ENCODE results near the gene PAK1.

Gene PAK1

GRCh38 chr11:77473801-77474683 lies at the start of gene PAK1:
Gene PAK1, minus strand, starts transcription at chr11:77474094. Its CDS starts 81,574 bp downstream, at chr11:77392520.
- no peaks in the 10 kb centered on the region for H3K36me3 ChIP-seq (ENCODE audit: control insufficient read depth in 1 of 2, insufficient read depth in 2 of 2, low read length in 2 of 2)
- H3K9me3 ChIP-seq (ENCODE audit: control insufficient read depth in 1 of 2, low read length in 2 of 2), result no peaks in the 10 kb centered on the region
- H3K4me1 ChIP-seq (ENCODE audit: control insufficient read depth in 1 of 2, insufficient read depth in 2 of 2, low read length in 2 of 2), result peaks cover 29 to 39% of the 10 kb centered on the region in 2 donors
- H3K4me3 ChIP-seq (ENCODE audit: low read depth in 1 of 2, low read length in 2 of 2), result peak within 1 kb of the TSS; percentile 76 to 85
- H3K27me3 ChIP-seq (ENCODE audit: control insufficient read depth in 1 of 2, insufficient read depth in 2 of 2, low read length in 2 of 2), result no peaks in the 10 kb centered on the region
- peak within 1 kb of the TSS; percentile 82 to 88 for H3K9ac ChIP-seq (ENCODE audit: low read depth in 1 of 2, low read length in 2 of 2)
- peak within 1 kb of the TSS; percentile 83 for H3K27ac ChIP-seq (ENCODE audit: low read depth, low read length)

- no peak overlapping the region for H3K4me3 ChIP-seq (ENCODE audit: low read depth in 1 of 2, low read length in 2 of 2)
- H3K27me3 ChIP-seq (ENCODE audit: control insufficient read depth in 1 of 2, insufficient read depth in 2 of 2, low read length in 2 of 2), result no peaks in the 10 kb centered on the region
- no peak overlapping the region for H3K27ac ChIP-seq (ENCODE audit: low read depth, low read length)
- H3K9ac ChIP-seq (ENCODE audit: low read depth in 1 of 2, low read length in 2 of 2), result no peak overlapping the region
- H3K36me3 ChIP-seq (ENCODE audit: control insufficient read depth in 1 of 2, insufficient read depth in 2 of 2, low read length in 2 of 2), result no peaks in the 10 kb centered on the region
- no peaks in the 10 kb centered on the region for H3K9me3 ChIP-seq (ENCODE audit: control insufficient read depth in 1 of 2, low read length in 2 of 2)
- no peaks in the 10 kb centered on the region for H3K4me1 ChIP-seq (ENCODE audit: control insufficient read depth in 1 of 2, insufficient read depth in 2 of 2, low read length in 2 of 2)
Observed at GRCh38 chr11:77522215-77522614, 48.3 kb upstream of the PAK1 start.

DNA sequence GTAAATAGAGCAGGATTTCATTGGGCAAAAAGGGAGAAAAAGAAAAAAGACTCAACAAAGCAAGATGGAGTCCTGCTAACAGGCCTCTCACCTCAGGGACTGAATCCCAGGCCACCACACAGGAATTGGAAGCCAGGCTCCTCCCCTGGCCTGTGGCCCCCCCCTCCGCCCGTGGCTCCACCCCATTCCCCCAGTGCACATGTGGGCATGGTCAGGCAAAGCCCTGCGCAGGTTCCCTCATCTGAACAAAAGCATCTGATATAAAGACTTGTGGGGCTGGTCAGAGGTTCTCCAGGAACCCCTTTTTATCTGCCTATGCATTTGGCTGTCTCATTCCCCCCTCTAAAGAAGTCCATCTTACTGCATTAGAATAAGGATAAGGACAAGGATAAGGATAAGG lies 46.0 kb upstream of the PAK1 start:
- no peak overlapping the region for H3K27ac ChIP-seq (ENCODE audit: low read depth, low read length)

GRCh38 chr11:77518471-77518870 lies 44.6 kb upstream of the PAK1 start:
- Histone ChIP-seq H3K9ac (ENCODE audit: low read depth in 1 of 2, low read length in 2 of 2) (no peak overlapping the region), H3K4me1 (ENCODE audit: control insufficient read depth in 1 of 2, insufficient read depth in 2 of 2, low read length in 2 of 2) (peaks cover 5 to 11% of the 10 kb centered on the region in 2 donors), H3K4me3 (ENCODE audit: low read depth in 1 of 2, low read length in 2 of 2) (no peak overlapping the region)

More for the DNA sequence above, 46.0 kb upstream of the PAK1 start:
- Histone ChIP-seq H3K9me3 (ENCODE audit: control insufficient read depth in 1 of 2, low read length in 2 of 2) (no peaks in the 10 kb centered on the region), H3K36me3 (ENCODE audit: control insufficient read depth in 1 of 2, insufficient read depth in 2 of 2, low read length in 2 of 2) (no peaks in the 10 kb centered on the region), H3K4me1 (ENCODE audit: control insufficient read depth in 1 of 2, insufficient read depth in 2 of 2, low read length in 2 of 2) (peaks cover 1 to 6% of the 10 kb centered on the region in 2 donors), H3K27me3 (ENCODE audit: control insufficient read depth in 1 of 2, insufficient read depth in 2 of 2, low read length in 2 of 2) (no peaks in the 10 kb centered on the region), H3K4me3 (ENCODE audit: low read depth in 1 of 2, low read length in 2 of 2) (no peak overlapping the region), H3K9ac (ENCODE audit: low read depth in 1 of 2, low read length in 2 of 2) (no peak overlapping the region)

DNA sequence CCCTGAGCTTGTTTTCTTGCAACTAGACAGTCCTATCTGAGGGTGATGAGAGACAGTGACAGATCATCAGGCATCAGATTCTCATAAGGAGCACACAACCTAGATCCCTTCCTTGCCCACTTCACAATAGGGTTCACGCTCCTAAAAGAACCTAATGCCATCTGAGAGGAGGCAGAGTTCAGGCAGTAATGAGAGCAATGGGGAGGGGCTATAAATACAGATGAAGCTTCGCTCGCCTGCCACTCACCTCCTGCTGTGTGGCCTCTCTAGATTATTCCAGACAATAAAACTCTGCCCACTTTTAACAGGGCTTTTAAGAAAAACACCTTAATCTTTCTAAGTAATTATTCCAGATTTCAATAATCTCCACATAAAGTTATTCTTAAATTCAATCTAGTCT lies 43.9 kb upstream of the PAK1 start:
- Histone ChIP-seq H3K4me3 (ENCODE audit: low read depth in 1 of 2, low read length in 2 of 2) (no peak overlapping the region), H3K36me3 (ENCODE audit: control insufficient read depth in 1 of 2, insufficient read depth in 2 of 2, low read length in 2 of 2) (no peaks in the 10 kb centered on the region), H3K9ac (ENCODE audit: low read depth in 1 of 2, low read length in 2 of 2) (no peak overlapping the region), H3K9me3 (ENCODE audit: control insufficient read depth in 1 of 2, low read length in 2 of 2) (no peaks in the 10 kb centered on the region), H3K27me3 (ENCODE audit: control insufficient read depth in 1 of 2, insufficient read depth in 2 of 2, low read length in 2 of 2) (no peaks in the 10 kb centered on the region), H3K27ac (ENCODE audit: low read depth, low read length) (no peak overlapping the region), H3K4me1 (ENCODE audit: control insufficient read depth in 1 of 2, insufficient read depth in 2 of 2, low read length in 2 of 2) (peaks cover 5 to 11% of the 10 kb centered on the region in 2 donors)

More at GRCh38 chr11:77518471-77518870, 44.6 kb upstream of the PAK1 start:
- Histone ChIP-seq H3K36me3 (ENCODE audit: control insufficient read depth in 1 of 2, insufficient read depth in 2 of 2, low read length in 2 of 2) (no peaks in the 10 kb centered on the region), H3K9me3 (ENCODE audit: control insufficient read depth in 1 of 2, low read length in 2 of 2) (no peaks in the 10 kb centered on the region), H3K27ac (ENCODE audit: low read depth, low read length) (no peak overlapping the region), H3K27me3 (ENCODE audit: control insufficient read depth in 1 of 2, insufficient read depth in 2 of 2, low read length in 2 of 2) (no peaks in the 10 kb centered on the region)

DNA sequence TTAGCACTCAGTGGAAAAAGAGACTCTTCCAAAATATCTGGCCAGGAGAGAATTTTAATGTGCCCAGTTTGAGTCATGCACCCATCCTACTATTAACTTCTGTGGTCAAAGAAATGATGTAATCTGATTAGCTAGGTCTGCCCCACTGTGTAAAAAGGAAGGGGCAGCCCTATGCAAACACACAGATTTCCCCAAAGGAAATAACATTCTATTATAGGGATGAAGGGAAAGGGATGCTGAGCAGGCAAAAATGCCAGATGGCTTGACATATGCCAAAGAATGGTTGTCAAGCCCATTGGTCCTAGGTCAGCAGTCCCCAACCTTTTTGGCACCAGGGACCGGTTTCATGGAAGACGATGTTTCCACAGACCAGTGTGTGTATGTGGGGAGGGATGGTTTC lies 43.3 kb upstream of the PAK1 start:
- Histone ChIP-seq H3K4me1 (ENCODE audit: control insufficient read depth in 1 of 2, insufficient read depth in 2 of 2, low read length in 2 of 2) (peaks cover 5 to 11% of the 10 kb centered on the region in 2 donors), H3K27me3 (ENCODE audit: control insufficient read depth in 1 of 2, insufficient read depth in 2 of 2, low read length in 2 of 2) (no peaks in the 10 kb centered on the region), H3K4me3 (ENCODE audit: low read depth in 1 of 2, low read length in 2 of 2) (no peak overlapping the region)

GRCh38 chr11:77515483-77515882 lies 41.6 kb upstream of the PAK1 start:
- Histone ChIP-seq H3K36me3 (ENCODE audit: control insufficient read depth in 1 of 2, insufficient read depth in 2 of 2, low read length in 2 of 2) (no peaks in the 10 kb centered on the region), H3K9ac (ENCODE audit: low read depth in 1 of 2, low read length in 2 of 2) (no peak overlapping the region), H3K9me3 (ENCODE audit: control insufficient read depth in 1 of 2, low read length in 2 of 2) (no peaks in the 10 kb centered on the region), H3K27ac (ENCODE audit: low read depth, low read length) (no peak overlapping the region), H3K27me3 (ENCODE audit: control insufficient read depth in 1 of 2, insufficient read depth in 2 of 2, low read length in 2 of 2) (no peaks in the 10 kb centered on the region), H3K4me3 (ENCODE audit: low read depth in 1 of 2, low read length in 2 of 2) (no peak overlapping the region), H3K4me1 (ENCODE audit: control insufficient read depth in 1 of 2, insufficient read depth in 2 of 2, low read length in 2 of 2) (peaks cover 5 to 11% of the 10 kb centered on the region in 2 donors)

More for the DNA sequence above, 43.3 kb upstream of the PAK1 start:
- Histone ChIP-seq H3K27ac (ENCODE audit: low read depth, low read length) (no peak overlapping the region), H3K9ac (ENCODE audit: low read depth in 1 of 2, low read length in 2 of 2) (no peak overlapping the region), H3K9me3 (ENCODE audit: control insufficient read depth in 1 of 2, low read length in 2 of 2) (no peaks in the 10 kb centered on the region), H3K36me3 (ENCODE audit: control insufficient read depth in 1 of 2, insufficient read depth in 2 of 2, low read length in 2 of 2) (no peaks in the 10 kb centered on the region)

DNA sequence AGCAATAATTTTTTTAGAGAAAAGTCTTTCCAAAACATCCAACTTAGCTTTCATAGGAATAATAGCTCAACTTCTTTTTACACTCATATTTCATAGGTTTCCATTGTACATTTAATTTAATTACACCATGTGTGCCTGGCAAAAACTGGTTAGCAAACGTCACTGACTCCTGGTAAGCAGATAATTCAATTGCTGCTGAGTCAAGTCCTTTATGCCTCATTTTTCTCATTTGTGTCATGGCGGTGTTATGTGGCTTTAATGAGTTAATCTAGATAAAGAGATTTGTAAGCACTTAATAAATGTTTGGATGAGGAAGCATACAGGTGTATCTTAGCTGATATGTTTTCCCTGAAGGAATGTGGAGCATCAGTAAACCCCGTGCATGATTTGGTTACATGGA lies 41.2 kb upstream of the PAK1 start:
- Histone ChIP-seq H3K36me3 (ENCODE audit: control insufficient read depth in 1 of 2, insufficient read depth in 2 of 2, low read length in 2 of 2) (no peaks in the 10 kb centered on the region), H3K9ac (ENCODE audit: low read depth in 1 of 2, low read length in 2 of 2) (no peak overlapping the region), H3K4me3 (ENCODE audit: low read depth in 1 of 2, low read length in 2 of 2) (no peak overlapping the region), H3K27ac (ENCODE audit: low read depth, low read length) (no peak overlapping the region), H3K27me3 (ENCODE audit: control insufficient read depth in 1 of 2, insufficient read depth in 2 of 2, low read length in 2 of 2) (no peaks in the 10 kb centered on the region), H3K9me3 (ENCODE audit: control insufficient read depth in 1 of 2, low read length in 2 of 2) (no peaks in the 10 kb centered on the region), H3K4me1 (ENCODE audit: control insufficient read depth in 1 of 2, insufficient read depth in 2 of 2, low read length in 2 of 2) (peaks cover 5 to 11% of the 10 kb centered on the region in 2 donors)

GRCh38 chr11:77512092-77512491 lies 38.2 kb upstream of the PAK1 start:
- no peaks in the 10 kb centered on the region for H3K9me3 ChIP-seq (ENCODE audit: control insufficient read depth in 1 of 2, low read length in 2 of 2)
- H3K36me3 ChIP-seq (ENCODE audit: control insufficient read depth in 1 of 2, insufficient read depth in 2 of 2, low read length in 2 of 2), result no peaks in the 10 kb centered on the region
- no peak overlapping the region for H3K9ac ChIP-seq (ENCODE audit: low read depth in 1 of 2, low read length in 2 of 2)
- H3K4me1 ChIP-seq (ENCODE audit: control insufficient read depth in 1 of 2, insufficient read depth in 2 of 2, low read length in 2 of 2), result peaks cover 5 to 11% of the 10 kb centered on the region in 2 donors
- no peak overlapping the region for H3K27ac ChIP-seq (ENCODE audit: low read depth, low read length)
- no peaks in the 10 kb centered on the region for H3K27me3 ChIP-seq (ENCODE audit: control insufficient read depth in 1 of 2, insufficient read depth in 2 of 2, low read length in 2 of 2)
- H3K4me3 ChIP-seq (ENCODE audit: low read depth in 1 of 2, low read length in 2 of 2), result no peak overlapping the region

DNA sequence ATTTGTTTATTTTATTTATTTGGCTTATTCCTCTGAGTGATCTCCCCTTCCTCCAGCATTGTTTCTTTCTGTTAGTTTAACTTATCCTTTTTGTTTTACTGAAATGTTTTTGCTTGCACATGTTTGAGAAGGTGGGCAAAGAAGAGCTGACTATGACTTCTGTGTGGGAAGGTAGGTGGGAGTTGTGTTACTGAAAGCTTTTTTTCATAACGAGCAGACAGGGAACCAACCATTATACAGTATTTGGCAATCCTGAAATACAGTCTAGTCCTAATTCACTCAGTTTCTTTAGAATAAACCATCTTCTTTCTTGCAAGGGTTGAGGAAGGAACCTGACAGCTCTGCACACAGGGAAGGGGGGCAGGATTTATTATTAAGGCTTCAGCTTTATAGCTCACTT lies 37.0 kb upstream of the PAK1 start:
- Histone ChIP-seq H3K4me3 (ENCODE audit: low read depth in 1 of 2, low read length in 2 of 2) (no peak overlapping the region), H3K9ac (ENCODE audit: low read depth in 1 of 2, low read length in 2 of 2) (no peak overlapping the region), H3K36me3 (ENCODE audit: control insufficient read depth in 1 of 2, insufficient read depth in 2 of 2, low read length in 2 of 2) (no peaks in the 10 kb centered on the region), H3K4me1 (ENCODE audit: control insufficient read depth in 1 of 2, insufficient read depth in 2 of 2, low read length in 2 of 2) (peaks cover 5 to 10% of the 10 kb centered on the region in 2 donors), H3K9me3 (ENCODE audit: control insufficient read depth in 1 of 2, low read length in 2 of 2) (no peaks in the 10 kb centered on the region), H3K27ac (ENCODE audit: low read depth, low read length) (no peak overlapping the region), H3K27me3 (ENCODE audit: control insufficient read depth in 1 of 2, insufficient read depth in 2 of 2, low read length in 2 of 2) (no peaks in the 10 kb centered on the region)
